SK-N-SH (cell line): ENCODE measurements around the gene NSMCE1. TPM values are rescaled to one million over a fixed set of nuclear protein-coding genes. Genes with fewer than 3 reads are reported as not detected.

Experiments
- CTCF ChIA-PET: fragments of 300-600, 350-600 bp; formaldehyde crosslinking; extraction: SDS; loops from one replicate; lab custom pipeline; 2021; lab: Yijun Ruan, JAX
- POLR2A ChIA-PET: fragments of 350-600 bp; sonication (Branson Sonifier 250); formaldehyde crosslinking; extraction: SDS; loops from one replicate; lab custom pipeline; 2020; ENCODE audit warnings: antibody characterized with exemption, inconsistent platforms; lab: Yijun Ruan, JAX
- DNase-seq: peaks from one replicate; pipeline ENCODE4 v3.0.0; 2012
- H2AFZ ChIP-seq: fragments of 200-600 bp; sonication (generic); 2 replicates; pipeline ENCODE4 v1.8.1; 2016; ENCODE audit warnings: antibody characterized with exemption, mild to moderate bottlenecking, low read depth
- H3F3A ChIP-seq: fragments of 200-600 bp; sonication (generic); replicated peaks from 2 replicates; pipeline ENCODE3; 2016; ENCODE audit warnings: antibody characterized with exemption, mild to moderate bottlenecking; ENCODE audit not compliant: insufficient read depth
- H3K27ac ChIP-seq, 2 experiments: fragments of 200-500 bp in 1 of 2; fragments of 200-600 bp in 1 of 2; sonication (Bioruptor generic) in 1 of 2; sonication (generic), shearing (Covaris generic) in 1 of 2; 2 replicates each; pipeline versions ENCODE4 v1.5.1 to v1.6.1; 2014 to 2016; ENCODE audit warnings: low read depth in 2 of 2, inconsistent platforms in 1 of 2, low read length in 1 of 2, mild to moderate bottlenecking in 1 of 2, mixed read lengths in 1 of 2
- H3K27me3 ChIP-seq: fragments of 200-600 bp; sonication (generic), shearing (Covaris generic); 2 replicates; pipeline ENCODE4 v1.6.1; 2016; ENCODE audit warnings: mixed run types; ENCODE audit not compliant: insufficient read depth
- H3K36me3 ChIP-seq, 2 experiments: fragments of 200-500 bp in 1 of 2; fragments of 200-600 bp in 1 of 2; sonication (Bioruptor generic) in 1 of 2; sonication (generic) in 1 of 2; replicated peaks in 1 of 2; 2 replicates each; pipeline versions ENCODE3 to v1.5.1; 2014 to 2016; ENCODE audit warnings: low read length in 1 of 2, mild to moderate bottlenecking in 1 of 2; ENCODE audit not compliant: insufficient read depth in 2 of 2, control insufficient read depth in 1 of 2
- H3K4me1 ChIP-seq, 2 experiments: fragments of 200-500 bp in 1 of 2; fragments of 200-600 bp in 1 of 2; sonication (Bioruptor generic) in 1 of 2; sonication (generic), shearing (Covaris generic) in 1 of 2; 2 replicates each; pipeline versions ENCODE4 v1.5.1 to v1.6.1; 2014 to 2016; ENCODE audit warnings: low read depth in 1 of 2, low read length in 1 of 2, mixed run types in 1 of 2; ENCODE audit not compliant: insufficient read depth in 2 of 2, control insufficient read depth in 1 of 2
- H3K4me2 ChIP-seq: fragments of 200-600 bp; sonication (generic), shearing (Covaris generic); 2 replicates; pipeline ENCODE4 v1.6.1; 2017; ENCODE audit warnings: mixed run types
- H3K4me3 ChIP-seq, 2 experiments: fragments of 200-500 bp in 1 of 2; fragments of 200-600 bp in 1 of 2; sonication (Bioruptor generic) in 1 of 2; sonication (generic), shearing (Covaris generic) in 1 of 2; 2 replicates each; pipeline versions ENCODE4 v1.5.1 to v1.8.1; 2014 to 2016; ENCODE audit warnings: low read depth in 2 of 2, inconsistent platforms in 1 of 2, low read length in 1 of 2, mild to moderate bottlenecking in 1 of 2, mixed read lengths in 1 of 2, moderate library complexity in 1 of 2
- H3K79me2 ChIP-seq: fragments of 200-600 bp; sonication (generic); 2 replicates; pipeline ENCODE4 v1.8.1; 2017; ENCODE audit warnings: mild to moderate bottlenecking; ENCODE audit not compliant: insufficient read depth
- H3K9ac ChIP-seq: fragments of 200-600 bp; sonication (generic); 2 replicates; pipeline ENCODE4 v1.6.1; 2017; ENCODE audit warnings: mixed run types
- H3K9me2 ChIP-seq: fragments of 200-600 bp; sonication (generic); 2 replicates; pipeline ENCODE4 v1.6.1; 2017; ENCODE audit warnings: mixed run types
- H3K9me3 ChIP-seq: fragments of 200-600 bp; sonication (generic); 2 replicates; pipeline ENCODE4 v1.6.1; 2017; ENCODE audit warnings: mixed run types, mild to moderate bottlenecking, moderate library complexity
- H4K20me1 ChIP-seq: fragments of 200-600 bp; sonication (generic); 2 replicates; pipeline ENCODE4 v1.6.1; 2017; ENCODE audit warnings: mild to moderate bottlenecking, mixed run types; ENCODE audit not compliant: insufficient read depth
- ELF1 ChIP-seq: IDR thresholded peaks from 2 replicates; pipeline ENCODE4 v1.4.0; 2012
- EZH2phosphoT487 ChIP-seq: fragments of 200-600 bp; sonication (generic); IDR thresholded peaks from 2 replicates; pipeline ENCODE4 v1.6.1; 2017; ENCODE audit warnings: low read depth, mixed run types, mild to moderate bottlenecking, antibody characterized with exemption, moderate library complexity, borderline replicate concordance
- FOSL2 ChIP-seq: IDR thresholded peaks from 2 replicates; pipeline ENCODE4 v1.4.0; 2012; ENCODE audit warnings: low read depth, mild to moderate bottlenecking, moderate library complexity, borderline replicate concordance
- GABPA ChIP-seq: IDR thresholded peaks from 2 replicates; pipeline ENCODE4 v1.4.0; 2012; ENCODE audit warnings: low read depth, mild to moderate bottlenecking
- GATA2 ChIP-seq: sonication (generic); formaldehyde crosslinking; IDR thresholded peaks from 2 replicates; pipeline ENCODE4 v1.5.0; 2020; ENCODE audit warnings: mild to moderate bottlenecking, missing genetic modification reagents
- IRF3 ChIP-seq: fragments of 150-350 bp; IDR thresholded peaks from 2 replicates; pipeline ENCODE4 v1.6.1; 2016; ENCODE audit warnings: mild to moderate bottlenecking, low read depth, low read length
- JUND ChIP-seq: IDR thresholded peaks from 2 replicates; pipeline ENCODE4 v1.4.0; 2012
- MEF2A ChIP-seq: IDR thresholded peaks from 2 replicates; pipeline ENCODE4 v1.4.0; 2012; ENCODE audit warnings: low read depth, borderline replicate concordance
- MXI1 ChIP-seq: IDR thresholded peaks from 2 replicates; pipeline ENCODE4 v1.6.1; 2012; ENCODE audit warnings: mild to moderate bottlenecking, low read depth, low read length, improper control_type of control experiment
- NRF1 ChIP-seq: IDR thresholded peaks from 2 replicates; pipeline ENCODE4 v1.6.1; 2012; ENCODE audit warnings: low read depth, mild to moderate bottlenecking, low read length
- RAD21 ChIP-seq: IDR thresholded peaks from 2 replicates; pipeline ENCODE4 v1.6.1; 2012; ENCODE audit warnings: mild to moderate bottlenecking, low read length
- RFX5 ChIP-seq: IDR thresholded peaks from 2 replicates; pipeline ENCODE4 v1.6.1; 2012; ENCODE audit warnings: mild to moderate bottlenecking, improper control_type of control experiment, low read length
- SIN3A ChIP-seq: IDR thresholded peaks from 2 replicates; pipeline ENCODE4 v1.6.1; 2012; ENCODE audit warnings: low read depth, mild to moderate bottlenecking, low read length, moderate library complexity, borderline replicate concordance
- SMC3 ChIP-seq: IDR thresholded peaks from 2 replicates; pipeline ENCODE4 v1.6.1; 2012; ENCODE audit warnings: low read depth, low read length, improper control_type of control experiment
- TAF1 ChIP-seq: IDR thresholded peaks from 2 replicates; pipeline ENCODE4 v1.6.1; 2012; ENCODE audit warnings: low read depth, mild to moderate bottlenecking, low read length, moderate library complexity, borderline replicate concordance
- WGBS: methylation state at CpG from one replicate; pipeline ENCODE4 v1.1.6; 2017; ENCODE audit warnings: low lambda C conversion rate; 5-methylcytosine and 5-hydroxymethylcytosine counted together
- polyA plus RNA-seq, 3 experiments: library from polyadenylated mRNA; depleted of rRNA; stranded (reverse); fragments of >200 nt; gene quantifications; 2 replicates each; pipeline ENCODE4 v1.2.3, GENCODE V29; 2012

NSMCE1 gene
- polyA plus RNA-seq, 1 of the 3 experiments (the other 2 are of a cell fraction), result 39.8 TPM

- ChIA-PET CTCF (no interaction called here), POLR2A (no interaction called here)
- WGBS, result 87% methylated on average over 3 of the region's 3 CpGs
- Histone ChIP-seq H2AFZ (no peak overlapping the region), H3K9me3 (no peaks in the 10 kb centered on the region), H3K4me1 (no peaks in the 10 kb centered on the region), H3K4me2 (no peak overlapping the region), H3K9me2 (no peaks in the 10 kb centered on the region), H3K9ac (no peak overlapping the region), H3K27me3 (no peaks in the 10 kb centered on the region), H3K36me3 (no peaks in the 10 kb centered on the region), H3F3A (no peaks in the 10 kb centered on the region), H3K79me2 (no peaks in the 10 kb centered on the region), H4K20me1 (no peaks in the 10 kb centered on the region), H3K27ac (no peak overlapping the region), H3K4me3 (no peak overlapping the region)
- DNase-seq, result no peak
- TF ChIP-seq MEF2A (no peak), RAD21 (no peak), GATA2 (CRISPR knock-in tag) (no peak), FOSL2 (no peak), RFX5 (no peak), EZH2phosphoT487 (no peak), IRF3 (no peak)
These were observed 32.8 kb upstream of the NSMCE1 start for GRCh38 chr16:27301236-27301861.

- Histone ChIP-seq H3K36me3 (no peaks in the 10 kb centered on the region), H3K27me3 (no peaks in the 10 kb centered on the region), H3K9me2 (no peaks in the 10 kb centered on the region), H3F3A (peaks cover 3% of the 10 kb centered on the region), H3K4me2 (no peak overlapping the region), H4K20me1 (no peaks in the 10 kb centered on the region), H2AFZ (no peak overlapping the region), H3K9me3 (no peaks in the 10 kb centered on the region), H3K79me2 (no peaks in the 10 kb centered on the region), H3K4me3 (no peak overlapping the region), H3K9ac (no peak overlapping the region), H3K4me1 (no peaks in the 10 kb centered on the region), H3K27ac (no peak overlapping the region)
- POLR2A ChIA-PET, result interaction anchor here (0.6 kb wide), 1 partner anchor 48 kb away, joined by 3 read pairs; no protein-coding TSS in a partner anchor
- no peak for DNase-seq
- CTCF ChIA-PET, result no interaction called here
- WGBS, result 95% methylated on average over 5 of the region's 5 CpGs
- no peak for TF ChIP-seq NRF1
- no peak for TF ChIP-seq GABPA
- no peak for TF ChIP-seq JUND
- TF ChIP-seq SMC3, result no peak
- TF ChIP-seq ELF1, result no peak
- TF ChIP-seq MXI1, result no peak
- no peak for TF ChIP-seq MEF2A
- TF ChIP-seq EZH2phosphoT487, result no peak
- no peak for TF ChIP-seq SIN3A
- TF ChIP-seq TAF1, result no peak
These were observed 29.6 kb upstream of the NSMCE1 start for GRCh38 chr16:27298132-27298531.
